Breast epithelium (tissue), 4 donors: ENCODE results near the gene ERO1B. TPM values are rescaled to one million over a fixed set of nuclear protein-coding genes. Genes with fewer than 3 reads are reported as not detected.

ENCODE experiments used
- DNase-seq, 2 donors: peaks; one replicate each; pipeline ENCODE4 v3.0.0-alpha.2; 2019; ENCODE audit warnings: low spot score in 2 of 2
- H3K27ac ChIP-seq, 2 donors: fragments of 200-600 bp; sonication (generic) in 1 of 2; one replicate each; pipeline ENCODE4 v1.5.1; 2016 to 2019; ENCODE audit warnings: mild to moderate bottlenecking in 1 of 2
- H3K27me3 ChIP-seq, 2 donors: fragments of 200-600 bp; sonication (generic) in 1 of 2; one replicate each; pipeline versions ENCODE4 v1.5.1 to v1.6.0; 2017 to 2019; ENCODE audit warnings: control low read depth in 1 of 2, mild to moderate bottlenecking in 1 of 2
- H3K36me3 ChIP-seq: fragments of 200-600 bp; one replicate; pipeline ENCODE4 v1.5.1; 2019
- H3K4me1 ChIP-seq, 2 donors: fragments of 200-600 bp; sonication (generic); one replicate each; pipeline ENCODE4 v1.5.1; 2016 to 2019; ENCODE audit warnings: control low read depth in 1 of 2
- H3K4me3 ChIP-seq, 3 donors: fragments of 200-600 bp; sonication (generic); 1 replicate in 2 of 3; 2 replicates in 1 of 3; pipeline ENCODE4 v1.5.1; 2016 to 2019; ENCODE audit warnings: mild to moderate bottlenecking in 3 of 3, moderate library complexity in 2 of 3
- H3K9me3 ChIP-seq, 2 donors: fragments of 200-600 bp; sonication (generic) in 1 of 2; one replicate each; pipeline ENCODE4 v1.5.1; 2016 to 2019; ENCODE audit warnings: control low read depth in 1 of 2
- CTCF ChIP-seq, 3 donors: fragments of 450-650 bp; IDR thresholded peaks; one replicate each; pipeline ENCODE4 v1.5.1; 2016 to 2017; ENCODE audit warnings: antibody characterized with exemption in 3 of 3, mild to moderate bottlenecking in 3 of 3, moderate library complexity in 3 of 3
- POLR2A ChIP-seq: fragments of 450-650 bp; IDR thresholded peaks from one replicate; pipeline ENCODE4 v1.6.1; 2016; ENCODE audit warnings: antibody characterized with exemption, mild to moderate bottlenecking, moderate library complexity
- POLR2AphosphoS5 ChIP-seq, 3 donors: sonication (generic); formaldehyde crosslinking; IDR thresholded peaks; one replicate each; pipeline ENCODE4 v1.6.1; 2017; ENCODE audit warnings: antibody characterized with exemption in 3 of 3
- intact Hi-C: fragments of 100-400 bp; cut with DNase I; formaldehyde crosslinking; loops from one replicate; pipeline ENCODE4 v1.15.1; 2023; ENCODE audit warnings: low total_unique reads
- total RNA-seq, 3 donors: library from RNA; depleted of rRNA; stranded (reverse); fragments of >200 nt; gene quantifications; one replicate each; pipeline ENCODE4 v1.1.0, GENCODE V29; 2016

ERO1B gene
- total RNA-seq, 3 donors from 2014 or later, result 9.0 to 23.1 (median 17.0) TPM

- H3K4me3 ChIP-seq, result no peak overlapping the region
- H3K36me3 ChIP-seq, result no peaks in the 10 kb centered on the region
- no peak for TF ChIP-seq POLR2A
- TF ChIP-seq POLR2AphosphoS5 (IDR thresholded peaks at IDR 0.05), result no peak
- TF ChIP-seq CTCF (IDR thresholded peaks at IDR 0.05), result no peak
- no peaks in the 10 kb centered on the region for H3K27me3 ChIP-seq
- no peaks in the 10 kb centered on the region for H3K4me1 ChIP-seq
- H3K9me3 ChIP-seq, result no peaks in the 10 kb centered on the region
- H3K27ac ChIP-seq, result no peak overlapping the region
- intact Hi-C loops, result no loop called here
- DNase-seq, result no peak
Observed at GRCh38 chr1:236185687-236186086, 96.1 kb downstream of the ERO1B start.

- Histone ChIP-seq H3K4me3 (no peak overlapping the region), H3K27ac (no peak overlapping the region), H3K36me3 (no peaks in the 10 kb centered on the region), H3K27me3 (no peaks in the 10 kb centered on the region), H3K9me3 (no peaks in the 10 kb centered on the region), H3K4me1 (no peaks in the 10 kb centered on the region)
- no peak for TF ChIP-seq POLR2A
- TF ChIP-seq POLR2AphosphoS5 (IDR thresholded peaks at IDR 0.05), result no peak
- no peak for TF ChIP-seq CTCF (IDR thresholded peaks at IDR 0.05)
- DNase-seq, result no peak
- intact Hi-C loops, result no loop called here
Observed at GRCh38 chr1:236181059-236181458, 100.7 kb downstream of the ERO1B start.

DNA sequence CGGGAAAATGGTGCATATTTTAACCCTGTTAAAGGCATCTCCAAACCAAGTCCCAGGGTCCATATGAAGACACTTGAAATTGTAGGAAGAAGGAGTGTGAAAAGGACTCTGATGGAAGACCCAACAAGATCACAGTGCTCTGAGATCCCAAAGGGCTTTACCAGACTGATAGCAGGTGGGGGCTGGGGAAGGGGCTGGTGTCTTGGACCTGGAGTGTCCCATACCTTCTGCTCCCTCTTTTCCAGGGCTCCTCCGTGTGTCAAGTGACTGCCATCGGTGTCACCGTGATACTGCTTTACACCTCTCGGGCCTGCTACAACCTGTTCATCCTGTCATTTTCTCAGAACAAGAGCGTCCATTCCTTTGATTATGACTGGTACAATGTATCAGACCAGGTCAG, 102.1 kb downstream of the ERO1B start:
- Histone ChIP-seq H3K4me3 (no peak overlapping the region), H3K36me3 (no peaks in the 10 kb centered on the region), H3K27ac (no peak overlapping the region), H3K4me1 (no peaks in the 10 kb centered on the region), H3K27me3 (no peaks in the 10 kb centered on the region), H3K9me3 (no peaks in the 10 kb centered on the region)
- TF ChIP-seq POLR2AphosphoS5 (IDR thresholded peaks at IDR 0.05) (no peak), CTCF (IDR thresholded peaks at IDR 0.05) (no peak), POLR2A (no peak)
- no peak for DNase-seq
- intact Hi-C loops, result no loop called here

- intact Hi-C loops, result no loop called here
- Histone ChIP-seq H3K9me3 (no peaks in the 10 kb centered on the region), H3K27me3 (no peaks in the 10 kb centered on the region), H3K36me3 (no peaks in the 10 kb centered on the region), H3K4me1 (no peaks in the 10 kb centered on the region), H3K4me3 (no peak overlapping the region), H3K27ac (no peak overlapping the region)
- DNase-seq, result peak in 1 of 2 donors; percentile 2
- TF ChIP-seq POLR2A, result no peak
- TF ChIP-seq POLR2AphosphoS5 (IDR thresholded peaks at IDR 0.05), result no peak
- TF ChIP-seq CTCF (IDR thresholded peaks at IDR 0.05), result no peak
Observed at GRCh38 chr1:236176337-236177336, 105.1 kb downstream of the ERO1B start.

GRCh38 chr1:236175642-236176336, 106.0 kb downstream of the ERO1B start:
- H3K4me1 ChIP-seq, result no peaks in the 10 kb centered on the region
- DNase-seq, result no peak
- no peaks in the 10 kb centered on the region for H3K27me3 ChIP-seq
- intact Hi-C loops, result no loop called here
- no peak for TF ChIP-seq CTCF (IDR thresholded peaks at IDR 0.05)
- TF ChIP-seq POLR2A, result no peak
- no peak for TF ChIP-seq POLR2AphosphoS5 (IDR thresholded peaks at IDR 0.05)
- no peaks in the 10 kb centered on the region for H3K36me3 ChIP-seq
- no peak overlapping the region for H3K27ac ChIP-seq
- no peak overlapping the region for H3K4me3 ChIP-seq
- H3K9me3 ChIP-seq, result no peaks in the 10 kb centered on the region
